ENCODE data around the gene OLIG2. TPM values are rescaled to one million over a fixed set of nuclear protein-coding genes. Genes with fewer than 3 reads are reported as not detected.

OLIG2 gene
- total RNA-seq, 2 donors from 2014 or later = 0.53 TPM; not detected in 1

GRCh38 chr21:33028773-33029384, 3.1 kb downstream of the OLIG2 start:
- Histone ChIP-seq H3K9me3 (ENCODE audit: control insufficient read depth, low read length) (no peaks in the 10 kb centered on the region), H3K36me3 (ENCODE audit: control insufficient read depth, insufficient read depth, low read length) (no peaks in the 10 kb centered on the region), H3K27me3 (ENCODE audit: control insufficient read depth, insufficient read depth, low read length, poor library complexity, severe bottlenecking) (peaks cover 100% of the 10 kb centered on the region), H3K27ac (ENCODE audit: low read depth, low read length) (no peak overlapping the region), H3K9ac (ENCODE audit: extremely low read depth, low read length, poor library complexity, severe bottlenecking) (no peak overlapping the region), H3K4me3 (ENCODE audit: low read length) (peak overlapping the region; percentile 62), H3K4me1 (ENCODE audit: control insufficient read depth, insufficient read depth, low read length) (no peaks in the 10 kb centered on the region)
- 3% methylated on average over 20 to 27 of the region's 28 CpGs for WGBS, 2 experiments (ENCODE audit: insufficient coverage in 1 of 2, insufficient read length in 1 of 2)
- TF ChIP-seq CTCF (conservative IDR thresholded peaks at IDR 0.05) = no peak
- Mint-ChIP-seq H3K36me3 (ENCODE audit: low read depth) (no peaks in the 10 kb centered on the region), H3K27ac (no peak overlapping the region), H3K4me3 (no peak overlapping the region), H3K27me3 (ENCODE audit: insufficient read depth) (peaks cover 96% of the 10 kb centered on the region), H3K4me1 (peaks cover 19% of the 10 kb centered on the region), H3K9me3 (no peaks in the 10 kb centered on the region)
- DNase-seq = peak; percentile 60

- peak; percentile 60 for DNase-seq
- H3K9me3 Mint-ChIP-seq = no peaks in the 10 kb centered on the region
- no peaks in the 10 kb centered on the region for H3K4me1 ChIP-seq (ENCODE audit: control insufficient read depth, insufficient read depth, low read length)
- peaks cover 17% of the 10 kb centered on the region for H3K4me1 Mint-ChIP-seq
- 2 to 5% methylated on average over 11 to 19 of the region's 19 CpGs for WGBS, 2 experiments (ENCODE audit: insufficient coverage in 1 of 2, insufficient read length in 1 of 2)
- H3K36me3 ChIP-seq (ENCODE audit: control insufficient read depth, insufficient read depth, low read length) = no peaks in the 10 kb centered on the region
- peaks cover 100% of the 10 kb centered on the region for H3K27me3 ChIP-seq (ENCODE audit: control insufficient read depth, insufficient read depth, low read length, poor library complexity, severe bottlenecking)
- no peak overlapping the region for H3K27ac ChIP-seq (ENCODE audit: low read depth, low read length)
- peaks cover 96% of the 10 kb centered on the region for H3K27me3 Mint-ChIP-seq (ENCODE audit: insufficient read depth)
- H3K4me3 ChIP-seq (ENCODE audit: low read length) = peak overlapping the region; percentile 62
- H3K27ac Mint-ChIP-seq = no peak overlapping the region
- H3K4me3 Mint-ChIP-seq = no peak overlapping the region
- no peaks in the 10 kb centered on the region for H3K9me3 ChIP-seq (ENCODE audit: control insufficient read depth, low read length)
- H3K36me3 Mint-ChIP-seq (ENCODE audit: low read depth) = no peaks in the 10 kb centered on the region
- TF ChIP-seq CTCF (conservative IDR thresholded peaks at IDR 0.05) = no peak
- no peak overlapping the region for H3K9ac ChIP-seq (ENCODE audit: extremely low read depth, low read length, poor library complexity, severe bottlenecking)
These were observed 3.7 kb downstream of the OLIG2 start for GRCh38 chr21:33029385-33029921.

GRCh38 chr21:33029975-33030461, 4.3 kb downstream of the OLIG2 start:
- H3K36me3 Mint-ChIP-seq (ENCODE audit: low read depth) = no peaks in the 10 kb centered on the region
- H3K4me3 Mint-ChIP-seq = no peak overlapping the region
- H3K4me1 Mint-ChIP-seq = peaks cover 15% of the 10 kb centered on the region
- Histone ChIP-seq H3K27ac (ENCODE audit: low read depth, low read length) (no peak overlapping the region), H3K9me3 (ENCODE audit: control insufficient read depth, low read length) (no peaks in the 10 kb centered on the region), H3K27me3 (ENCODE audit: control insufficient read depth, insufficient read depth, low read length, poor library complexity, severe bottlenecking) (peaks cover 100% of the 10 kb centered on the region), H3K9ac (ENCODE audit: extremely low read depth, low read length, poor library complexity, severe bottlenecking) (no peak overlapping the region), H3K4me1 (ENCODE audit: control insufficient read depth, insufficient read depth, low read length) (no peaks in the 10 kb centered on the region), H3K36me3 (ENCODE audit: control insufficient read depth, insufficient read depth, low read length) (no peaks in the 10 kb centered on the region), H3K4me3 (ENCODE audit: low read length) (no peak overlapping the region)
- peaks cover 96% of the 10 kb centered on the region for H3K27me3 Mint-ChIP-seq (ENCODE audit: insufficient read depth)
- no peak for TF ChIP-seq CTCF (conservative IDR thresholded peaks at IDR 0.05)
- no peak for DNase-seq
- 25 to 26% methylated on average over 4 to 9 of the region's 10 CpGs for WGBS, 2 experiments (ENCODE audit: insufficient coverage in 1 of 2, insufficient read length in 1 of 2)
- H3K9me3 Mint-ChIP-seq = no peaks in the 10 kb centered on the region
- no peak overlapping the region for H3K27ac Mint-ChIP-seq

Measured in endodermal cell (in vitro differentiated cells).